ENCODE data around the gene C2orf15. TPM values are rescaled to one million over a fixed set of nuclear protein-coding genes. Genes with fewer than 3 reads are reported as not detected.
A peak's percentile ranks its signal among the peaks of the same experiment; 100 is the strongest.

C2orf15 gene
- total RNA-seq, 1 donor = not detected

DNA sequence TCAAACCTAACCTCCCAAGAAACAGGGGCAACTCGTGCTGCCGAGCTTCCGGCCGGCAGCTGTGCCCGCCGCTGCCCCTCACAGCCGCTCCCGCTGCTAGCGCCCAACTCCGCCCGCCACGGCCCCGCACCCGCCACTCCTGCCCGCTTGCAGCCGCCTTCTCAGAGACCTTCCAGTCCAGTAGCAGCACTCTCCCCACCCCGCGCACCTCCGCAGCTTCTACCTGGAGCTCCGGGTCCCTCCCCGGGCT lies 722 bp upstream of the C2orf15 start:
- DNase-seq (ENCODE audit: insufficient read length, low spot score, missing footprints) = no peak
- no peaks in the 10 kb centered on the region for H3K9me3 ChIP-seq (ENCODE audit: low read depth, low read length)
- H3K79me2 ChIP-seq (ENCODE audit: insufficient read depth, low read length) = no peaks in the 10 kb centered on the region
- peak overlapping the region; percentile 89 for H3K4me3 ChIP-seq (ENCODE audit: insufficient read depth, low read length)
- no peaks in the 10 kb centered on the region for H4K20me1 ChIP-seq (ENCODE audit: insufficient read depth, low read length)
- H3K36me3 ChIP-seq (ENCODE audit: insufficient read depth, low read length) = no peaks in the 10 kb centered on the region
- peaks cover 14% of the 10 kb centered on the region for H3K27me3 ChIP-seq (ENCODE audit: insufficient read depth, low read length)
- peak overlapping the region; percentile 98 for H3K4me2 ChIP-seq (ENCODE audit: insufficient read depth, low read length)
- H3K27ac ChIP-seq (ENCODE audit: low read depth, low read length) = no peak overlapping the region
- peak overlapping the region; percentile 88 for H2AFZ ChIP-seq (ENCODE audit: low read length)
- H3K4me1 ChIP-seq (ENCODE audit: insufficient read depth, low read length) = peaks cover 10% of the 10 kb centered on the region
- TF ChIP-seq, protein P1, sequence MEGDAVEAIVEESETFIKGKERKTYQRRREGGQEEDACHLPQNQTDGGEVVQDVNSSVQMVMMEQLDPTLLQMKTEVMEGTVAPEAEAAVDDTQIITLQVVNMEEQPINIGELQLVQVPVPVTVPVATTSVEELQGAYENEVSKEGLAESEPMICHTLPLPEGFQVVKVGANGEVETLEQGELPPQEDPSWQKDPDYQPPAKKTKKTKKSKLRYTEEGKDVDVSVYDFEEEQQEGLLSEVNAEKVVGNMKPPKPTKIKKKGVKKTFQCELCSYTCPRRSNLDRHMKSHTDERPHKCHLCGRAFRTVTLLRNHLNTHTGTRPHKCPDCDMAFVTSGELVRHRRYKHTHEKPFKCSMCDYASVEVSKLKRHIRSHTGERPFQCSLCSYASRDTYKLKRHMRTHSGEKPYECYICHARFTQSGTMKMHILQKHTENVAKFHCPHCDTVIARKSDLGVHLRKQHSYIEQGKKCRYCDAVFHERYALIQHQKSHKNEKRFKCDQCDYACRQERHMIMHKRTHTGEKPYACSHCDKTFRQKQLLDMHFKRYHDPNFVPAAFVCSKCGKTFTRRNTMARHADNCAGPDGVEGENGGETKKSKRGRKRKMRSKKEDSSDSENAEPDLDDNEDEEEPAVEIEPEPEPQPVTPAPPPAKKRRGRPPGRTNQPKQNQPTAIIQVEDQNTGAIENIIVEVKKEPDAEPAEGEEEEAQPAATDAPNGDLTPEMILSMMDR (IDR thresholded peaks at IDR 0.05; ENCODE audit: extremely low read depth, low read depth, low read length) = no peak

DNA sequence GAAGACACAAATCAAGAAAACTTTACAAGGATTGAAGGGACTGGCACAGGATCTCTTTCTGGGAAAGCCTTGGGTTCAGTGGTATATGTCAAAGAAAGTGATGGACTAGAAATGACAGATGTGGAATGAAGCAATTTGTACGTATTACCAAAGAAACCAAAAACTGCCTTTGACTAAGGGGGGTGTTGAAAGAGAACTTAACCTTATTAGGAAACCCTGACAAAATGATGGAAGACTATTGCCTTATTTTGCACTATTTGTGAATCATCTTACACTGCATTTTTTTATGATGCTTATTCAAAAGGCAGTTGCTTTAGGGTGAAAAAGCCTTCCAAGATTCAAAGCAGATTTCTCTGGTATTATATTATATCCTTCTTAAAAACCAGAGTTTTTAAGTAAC lies 9.2 kb downstream of the C2orf15 start:
- Histone ChIP-seq H2AFZ (ENCODE audit: low read length) (no peak overlapping the region), H3K27me3 (ENCODE audit: insufficient read depth, low read length) (no peaks in the 10 kb centered on the region), H3K9me3 (ENCODE audit: low read depth, low read length) (no peaks in the 10 kb centered on the region), H3K36me3 (ENCODE audit: insufficient read depth, low read length) (no peaks in the 10 kb centered on the region), H3K27ac (ENCODE audit: low read depth, low read length) (no peak overlapping the region), H3K4me1 (ENCODE audit: insufficient read depth, low read length) (peaks cover 11% of the 10 kb centered on the region), H4K20me1 (ENCODE audit: insufficient read depth, low read length) (no peaks in the 10 kb centered on the region), H3K4me3 (ENCODE audit: insufficient read depth, low read length) (no peak overlapping the region), H3K4me2 (ENCODE audit: insufficient read depth, low read length) (no peak overlapping the region), H3K79me2 (ENCODE audit: insufficient read depth, low read length) (peaks cover 17% of the 10 kb centered on the region)
- TF ChIP-seq, protein P1 (IDR thresholded peaks at IDR 0.05; ENCODE audit: extremely low read depth, low read depth, low read length) = no peak
- DNase-seq (ENCODE audit: insufficient read length, low spot score, missing footprints) = no peak

DNA sequence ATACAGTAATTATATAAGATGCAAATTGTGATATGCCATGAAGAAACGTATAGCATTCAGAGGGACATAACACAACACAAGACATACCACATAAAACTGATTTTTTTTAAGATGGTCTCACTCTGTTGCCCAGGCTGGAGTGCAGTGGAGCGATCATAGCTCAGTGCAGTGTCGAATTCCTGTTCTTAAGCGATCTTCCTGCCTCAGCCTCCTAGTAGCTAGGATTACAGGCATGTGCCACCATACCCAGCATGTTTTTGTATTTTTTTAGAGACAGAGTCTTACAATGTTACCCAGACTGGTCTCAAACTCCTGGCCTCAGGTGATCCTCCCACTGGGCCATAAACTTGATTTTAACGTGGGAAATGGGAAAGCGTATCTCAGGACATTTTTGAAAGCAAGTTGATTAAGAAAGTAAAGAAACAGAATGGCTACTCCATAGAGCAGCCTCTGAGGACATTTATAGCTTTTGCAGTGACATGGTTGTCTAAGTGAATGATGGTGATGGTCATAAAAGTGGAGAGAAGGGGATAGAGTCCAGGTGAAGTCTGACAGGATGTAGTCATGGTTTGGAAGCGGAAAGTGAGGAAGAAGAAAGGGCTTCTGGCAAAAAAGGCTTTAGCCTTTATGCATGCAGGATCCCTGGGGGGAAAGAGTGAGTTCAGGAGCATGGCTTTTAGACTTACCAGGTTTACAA lies 10.8 kb downstream of the C2orf15 start:
- DNase-seq (ENCODE audit: insufficient read length, low spot score, missing footprints) = no peak
- H2AFZ ChIP-seq (ENCODE audit: low read length) = no peak overlapping the region
- H4K20me1 ChIP-seq (ENCODE audit: insufficient read depth, low read length) = no peaks in the 10 kb centered on the region
- no peaks in the 10 kb centered on the region for H3K27me3 ChIP-seq (ENCODE audit: insufficient read depth, low read length)
- TF ChIP-seq, protein P1 (IDR thresholded peaks at IDR 0.05; ENCODE audit: extremely low read depth, low read depth, low read length) = no peak
- H3K4me3 ChIP-seq (ENCODE audit: insufficient read depth, low read length) = no peak overlapping the region
- H3K9me3 ChIP-seq (ENCODE audit: low read depth, low read length) = no peaks in the 10 kb centered on the region
- no peak overlapping the region for H3K4me2 ChIP-seq (ENCODE audit: insufficient read depth, low read length)
- no peak overlapping the region for H3K27ac ChIP-seq (ENCODE audit: low read depth, low read length)
- H3K36me3 ChIP-seq (ENCODE audit: insufficient read depth, low read length) = no peaks in the 10 kb centered on the region
- peaks cover 21% of the 10 kb centered on the region for H3K79me2 ChIP-seq (ENCODE audit: insufficient read depth, low read length)
- H3K4me1 ChIP-seq (ENCODE audit: insufficient read depth, low read length) = peaks cover 15% of the 10 kb centered on the region

DNA sequence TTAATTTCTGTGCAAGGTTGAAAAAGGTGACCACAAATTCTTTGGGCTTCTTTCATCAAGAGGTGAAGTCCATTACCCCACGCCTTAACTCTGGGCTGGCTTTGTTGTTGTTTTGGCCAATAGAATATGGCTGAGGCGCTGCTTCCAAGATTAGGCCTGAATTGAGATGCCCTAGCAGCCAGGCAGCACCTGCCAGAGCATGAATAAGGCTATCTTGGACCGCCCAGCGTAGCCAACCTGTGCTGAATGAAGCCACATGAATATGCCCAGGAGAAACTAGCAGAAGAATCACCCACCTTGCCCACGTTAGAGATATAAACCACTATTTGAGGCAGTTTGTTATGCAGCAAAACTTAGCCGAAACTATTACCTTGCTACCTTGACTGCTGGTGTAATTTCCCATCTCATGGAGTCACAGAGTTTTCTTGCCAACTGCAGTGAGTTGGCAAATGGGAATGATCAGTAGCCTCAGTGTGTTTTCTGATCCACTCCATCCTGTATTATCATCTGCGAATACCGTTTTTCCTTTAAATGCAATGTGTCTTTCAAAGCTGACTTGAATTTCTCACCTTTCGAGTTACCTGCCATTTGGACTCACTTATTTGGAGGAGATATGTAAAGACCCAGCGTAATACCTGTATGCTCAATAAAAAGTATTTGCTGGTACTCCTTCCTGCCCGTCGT lies 12.6 kb downstream of the C2orf15 start:
- Histone ChIP-seq H3K36me3 (ENCODE audit: insufficient read depth, low read length) (no peaks in the 10 kb centered on the region), H3K4me2 (ENCODE audit: insufficient read depth, low read length) (peak overlapping the region; percentile 98), H3K27ac (ENCODE audit: low read depth, low read length) (peak overlapping the region; percentile 86), H3K4me3 (ENCODE audit: insufficient read depth, low read length) (peak overlapping the region; percentile 81), H3K9me3 (ENCODE audit: low read depth, low read length) (no peaks in the 10 kb centered on the region), H4K20me1 (ENCODE audit: insufficient read depth, low read length) (no peaks in the 10 kb centered on the region), H3K27me3 (ENCODE audit: insufficient read depth, low read length) (no peaks in the 10 kb centered on the region), H2AFZ (ENCODE audit: low read length) (peak overlapping the region; percentile 99), H3K4me1 (ENCODE audit: insufficient read depth, low read length) (peaks cover 15% of the 10 kb centered on the region), H3K79me2 (ENCODE audit: insufficient read depth, low read length) (peaks cover 21% of the 10 kb centered on the region)
- no peak for DNase-seq (ENCODE audit: insufficient read length, low spot score, missing footprints)
- TF ChIP-seq, protein P1 (IDR thresholded peaks at IDR 0.05; ENCODE audit: extremely low read depth, low read depth, low read length) = no peak
